HCT116 (cell line): ENCODE results near the gene FAM114A1. TPM values are rescaled to one million over a fixed set of nuclear protein-coding genes. Genes with fewer than 3 reads are reported as not detected.

Source experiments
- ATAC-seq: fragments of 200-7000 bp; cut with Tn5 transposase; 2 replicates; pipeline ENCODE4 v1.9.1; 2020; ENCODE audit warnings: mild to moderate bottlenecking, moderate library complexity
- BruUV-seq: library from RNA; stranded (reverse); fragments of 400-500 nt; replicated peaks from 2 replicates; lab custom pipeline; 2021; lab: Mats Ljungman, UMichigan
- CTCF ChIA-PET: fragments of 300-600 bp; sonication (Branson Sonifier 250); formaldehyde crosslinking; loops from one replicate; lab custom pipeline; 2021; ENCODE audit warnings: antibody characterized with exemption; lab: Charles Lee
- POLR2A ChIA-PET: fragments of 300-600, 350-600 bp; sonication (Branson Sonifier 250); formaldehyde crosslinking; loops from one replicate; lab custom pipeline; 2021; ENCODE audit warnings: antibody characterized with exemption; lab: Charles Lee
- RAD21 ChIA-PET, 2 experiments: fragments of 300-600 bp; sonication (Branson Sonifier 250); formaldehyde crosslinking; loops; one replicate each; lab custom pipeline; 2023; ENCODE audit warnings: low total read pairs in 2 of 2; ENCODE audit not compliant: uncharacterized antibody in 2 of 2, unreplicated experiment in 2 of 2, low non-redundant PET in 1 of 2; lab: Charles Lee
- DNase-seq: peaks from one replicate; pipeline ENCODE4 v3.0.0-alpha.2; 2010; ENCODE audit warnings: low read depth, low spot score
- H2AFZ ChIP-seq: fragments of 200-600 bp; shearing (Covaris generic), sonication (generic); 2 replicates; pipeline ENCODE4 v1.6.1; 2017; ENCODE audit warnings: low read depth, mixed run types, mixed read lengths, antibody characterized with exemption, low read length; ENCODE audit not compliant: poor library complexity, severe bottlenecking
- H3K27ac ChIP-seq: 2 replicates; pipeline ENCODE4 v1.5.1; 2012; ENCODE audit warnings: low read depth, low read length
- H3K27me3 ChIP-seq: fragments of 200-600 bp; sonication (generic); 2 replicates; pipeline ENCODE4 v1.6.1; 2016; ENCODE audit warnings: mixed run types, low read length, mixed read lengths; ENCODE audit not compliant: insufficient read depth
- H3K36me3 ChIP-seq, 2 experiments: fragments of 200-500 bp in 1 of 2; fragments of 200-600 bp in 1 of 2; sonication (Bioruptor generic) in 1 of 2; sonication (generic) in 1 of 2; 2 replicates each; pipeline versions ENCODE4 v1.5.1 to v1.6.1; 2014 to 2016; ENCODE audit warnings: low read length in 2 of 2, inconsistent platforms in 1 of 2, mixed read lengths in 1 of 2, mixed run types in 1 of 2; ENCODE audit not compliant: insufficient read depth in 2 of 2, control insufficient read depth in 1 of 2
- H3K4me1 ChIP-seq, 2 experiments: fragments of 200-600 bp in 1 of 2; sonication (generic) in 1 of 2; 2 replicates each; pipeline versions ENCODE4 v1.5.1 to v1.6.1; 2012 to 2017; ENCODE audit warnings: low read length in 2 of 2, inconsistent platforms in 1 of 2, mild to moderate bottlenecking in 1 of 2, mixed read lengths in 1 of 2, mixed run types in 1 of 2, moderate library complexity in 1 of 2; ENCODE audit not compliant: insufficient read depth in 2 of 2, control insufficient read depth in 1 of 2
- H3K4me2 ChIP-seq: fragments of 200-600 bp; sonication (generic); 2 replicates; pipeline ENCODE4 v1.6.1; 2017; ENCODE audit warnings: mixed run types, low read length, mixed read lengths
- H3K4me3 ChIP-seq, 2 experiments: fragments of 200-600 bp in 1 of 2; sonication (generic) in 1 of 2; replicated peaks in 1 of 2; 2 replicates each; pipeline ENCODE4 v1.5.1; 2011 to 2016; ENCODE audit warnings: low read length in 2 of 2, control low read depth in 1 of 2, low read depth in 1 of 2, mild to moderate bottlenecking in 1 of 2, mixed read lengths in 1 of 2, mixed run types in 1 of 2
- H3K79me2 ChIP-seq: fragments of 200-600 bp; sonication (generic); 2 replicates; pipeline ENCODE4 v1.6.1; 2017; ENCODE audit warnings: mild to moderate bottlenecking, mixed run types, low read length, moderate library complexity, mixed read lengths; ENCODE audit not compliant: insufficient read depth
- H3K9ac ChIP-seq: fragments of 200-600 bp; sonication (generic); 2 replicates; pipeline ENCODE4 v1.6.1; 2016; ENCODE audit warnings: low read length, mixed read lengths
- H3K9me2 ChIP-seq: fragments of 200-600 bp; sonication (generic), shearing (Covaris generic); 2 replicates; pipeline ENCODE4 v1.6.1; 2017; ENCODE audit warnings: mixed run types, mild to moderate bottlenecking, moderate library complexity; ENCODE audit not compliant: insufficient read depth
- H3K9me3 ChIP-seq, 2 experiments: fragments of 200-500 bp in 1 of 2; fragments of 200-600 bp in 1 of 2; sonication (Bioruptor generic) in 1 of 2; sonication (generic) in 1 of 2; 2 replicates each; pipeline ENCODE4 v1.6.1; 2014 to 2017; ENCODE audit warnings: low read length in 2 of 2, mixed read lengths in 2 of 2, inconsistent platforms in 1 of 2, low read depth in 1 of 2, mild to moderate bottlenecking in 1 of 2, mixed run types in 1 of 2, moderate library complexity in 1 of 2; ENCODE audit not compliant: control insufficient read depth in 1 of 2, insufficient read depth in 1 of 2
- H4K20me1 ChIP-seq: fragments of 200-600 bp; sonication (generic), shearing (Covaris generic); 2 replicates; pipeline ENCODE4 v1.6.1; 2017; ENCODE audit warnings: mixed run types, mild to moderate bottlenecking, moderate library complexity; ENCODE audit not compliant: insufficient read depth
- CBX3 ChIP-seq: IDR thresholded peaks from 2 replicates; pipeline ENCODE4 v1.6.1; 2012; ENCODE audit warnings: low read depth
- CTCF ChIP-seq, 3 experiments: fragments of 200-600 bp in 1 of 3; sonication (generic) in 1 of 3; IDR thresholded peaks in 2 of 3; conservative IDR thresholded peaks in 1 of 3; 2 replicates each; pipeline ENCODE4 v1.5.1; 2012 to 2017; ENCODE audit warnings: low read depth in 2 of 3, low read length in 2 of 3, antibody characterized with exemption in 1 of 3, borderline replicate concordance in 1 of 3, control low read depth in 1 of 3, mild to moderate bottlenecking in 1 of 3, mixed read lengths in 1 of 3, mixed run types in 1 of 3, moderate library complexity in 1 of 3; ENCODE audit not compliant: insufficient read depth in 1 of 3
- RAD21 ChIP-seq: IDR thresholded peaks from 2 replicates; pipeline ENCODE4 v1.6.1; 2012; ENCODE audit warnings: low read depth, mild to moderate bottlenecking
- REST ChIP-seq: IDR thresholded peaks from 2 replicates; pipeline ENCODE4 v1.6.1; 2012; ENCODE audit warnings: low read depth
- intact Hi-C: fragments of 100-400 bp; cut with micrococcal nuclease; formaldehyde crosslinking; loops from 2 replicates; pipeline ENCODE4 v1.10.0; 2022
- total RNA-seq: library from RNA; stranded (reverse); gene quantifications from one replicate; pipeline ENCODE4 v1.2.1, GENCODE V29; 2021; ENCODE audit not compliant: unreplicated experiment

The FAM114A1 gene
- total RNA-seq, 1 experiment from 2014 or later: 35.6 TPM

DNA sequence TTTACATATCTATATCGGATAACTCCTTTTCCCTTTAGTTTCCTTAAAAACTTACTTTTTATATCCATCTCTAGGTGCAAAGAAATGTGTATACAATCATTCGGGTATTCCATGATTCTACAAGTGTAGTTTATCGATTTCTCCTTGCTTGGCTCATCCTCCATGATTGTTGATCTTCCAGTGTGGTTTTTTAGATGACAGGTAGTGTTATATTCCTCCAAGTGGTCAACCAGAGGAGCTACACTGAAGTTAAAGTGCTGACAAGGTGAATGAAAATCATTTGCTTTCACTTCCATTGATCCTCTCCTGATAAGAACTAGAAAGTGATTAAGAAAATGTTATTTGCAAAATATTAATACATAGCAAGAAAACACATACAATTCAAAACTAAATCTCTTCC, 126.1 kb downstream of the FAM114A1 start:
- Histone ChIP-seq H3K36me3 (no peaks in the 10 kb centered on the region), H3K9ac (no peak overlapping the region), H3K27ac (no peak overlapping the region), H2AFZ (peak overlapping the region; percentile 25), H3K4me3 (no peak overlapping the region), H4K20me1 (no peaks in the 10 kb centered on the region), H3K4me2 (no peak overlapping the region), H3K4me1 (peaks cover 2 to 7% of the 10 kb centered on the region in 2 experiments; a peak in 3 of 4 replicates), H3K27me3 (no peaks in the 10 kb centered on the region), H3K79me2 (no peaks in the 10 kb centered on the region), H3K9me3 (no peaks in the 10 kb centered on the region), H3K9me2 (no peaks in the 10 kb centered on the region)
- TF ChIP-seq CBX3 (peak; percentile 55; the same call in 1 of the 2 replicates), REST (no peak), RAD21 (peak; percentile 51), CTCF (IDR thresholded peaks at IDR 0.05 in 2 of 3, conservative IDR thresholded peaks at IDR 0.05 in 1 of 3; ENCODE audit: borderline replicate concordance in 1 of 3, insufficient read depth in 1 of 3, low read depth in 2 of 3, low read length in 2 of 3) (peak in 2 of 3 experiments; percentile 38 to 44; a peak in 3 of 6 replicates)
- intact Hi-C loops: no loop called here
- RAD21 ChIA-PET: no interaction called here
- BruUV-seq: no TSS peak
- CTCF ChIA-PET: interaction anchor here (0.6 kb wide), 1 partner anchor 91 kb away, joined by 4 read pairs; no protein-coding TSS in a partner anchor
- POLR2A ChIA-PET: interaction anchor here (1.3 kb wide), 1 partner anchor 8 kb away, joined by 3 read pairs; no protein-coding TSS in a partner anchor
- peak; percentile 21 for DNase-seq
- peak; percentile 78 for ATAC-seq
